Stimulated activated CD4-positive, alpha-beta T cell treated with anti-CD3 and anti-CD28 coated beads, Interleukin-15, amount 100 ng/mL, for 48 hours (primary cell): Measurements from ENCODE around the gene RSPH9.
A peak's percentile ranks its signal among the peaks of the same experiment; 100 is the strongest.
"Not testable (repeated sequence)": the region's sequence is repeated elsewhere in the genome, so short reads cannot be mapped to it uniquely, and the experiment has no call there.

Source experiments
- DNase-seq, 2 donors: peaks; one replicate each; pipeline ENCODE4 v3.0.0-alpha.2; 2020; ENCODE audit warnings: low read depth in 2 of 2

The RSPH9 gene

DNA sequence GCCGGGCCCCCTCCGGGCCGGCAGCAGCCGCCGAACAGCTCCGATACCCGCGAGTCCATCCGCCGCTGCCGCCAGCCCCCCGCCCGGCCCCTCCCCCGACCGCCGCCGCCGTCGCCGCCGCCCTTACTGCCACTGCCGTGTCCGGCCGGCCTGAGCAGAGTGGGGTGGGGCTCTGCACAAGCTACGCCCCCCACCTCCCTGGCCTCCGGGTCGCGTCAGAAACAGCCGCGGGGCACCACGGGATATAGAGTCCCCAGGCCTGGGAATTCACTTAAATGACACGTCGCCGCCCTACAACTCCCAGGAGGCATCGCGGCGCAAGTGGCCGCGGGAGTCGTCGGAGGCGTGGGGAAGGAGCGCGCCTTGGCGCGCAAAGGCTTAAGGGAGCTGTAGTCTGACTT is 15.7 kb upstream of the RSPH9 start, which contains the start of gene GTPBP2:
Gene GTPBP2, minus strand, starts transcription at position 161 of the 401 bp plus-strand sequence. Its CDS starts 102 bp downstream, at position 59.
- DNase-seq = peak; percentile 96 to 97

DNA sequence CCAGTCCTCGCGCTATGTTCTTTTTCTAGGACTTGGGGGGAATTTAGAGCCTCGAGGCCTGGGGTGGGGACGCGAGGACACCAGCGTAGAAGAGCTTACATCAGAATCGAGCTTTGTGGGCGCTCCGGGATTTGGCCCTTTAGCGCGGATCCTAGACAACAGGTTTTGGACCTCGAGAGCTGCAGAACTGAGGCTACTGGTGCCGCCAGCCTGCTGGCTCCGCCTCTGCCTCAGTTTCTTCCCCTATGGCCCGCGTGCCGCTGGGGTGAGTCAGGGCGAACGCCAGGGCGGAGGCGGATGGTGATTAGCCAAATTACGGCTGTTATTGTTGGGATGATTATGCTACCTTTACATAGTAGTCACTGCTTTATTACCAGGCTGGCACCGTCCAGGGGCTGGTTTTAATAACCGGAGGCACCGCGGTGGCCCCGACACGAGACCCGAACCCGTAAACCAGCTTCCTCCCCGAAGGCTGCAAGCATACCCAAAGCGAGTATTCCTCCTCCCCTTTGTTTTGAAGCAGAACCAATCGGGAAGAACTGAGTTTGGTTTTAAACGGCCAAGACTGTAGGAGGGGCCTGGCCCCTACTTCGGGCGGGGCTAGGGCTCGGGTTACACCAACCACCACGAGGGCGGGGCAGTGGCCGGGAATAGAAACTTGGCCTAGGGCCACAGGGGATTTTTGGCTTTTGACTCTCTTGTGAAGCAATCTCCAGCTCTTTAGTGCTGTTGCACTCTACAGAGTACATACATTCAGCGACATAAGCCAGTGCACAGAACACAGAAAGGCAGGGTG is 15.1 kb upstream of the RSPH9 start:
- DNase-seq = peak; percentile 84 to 88

DNA sequence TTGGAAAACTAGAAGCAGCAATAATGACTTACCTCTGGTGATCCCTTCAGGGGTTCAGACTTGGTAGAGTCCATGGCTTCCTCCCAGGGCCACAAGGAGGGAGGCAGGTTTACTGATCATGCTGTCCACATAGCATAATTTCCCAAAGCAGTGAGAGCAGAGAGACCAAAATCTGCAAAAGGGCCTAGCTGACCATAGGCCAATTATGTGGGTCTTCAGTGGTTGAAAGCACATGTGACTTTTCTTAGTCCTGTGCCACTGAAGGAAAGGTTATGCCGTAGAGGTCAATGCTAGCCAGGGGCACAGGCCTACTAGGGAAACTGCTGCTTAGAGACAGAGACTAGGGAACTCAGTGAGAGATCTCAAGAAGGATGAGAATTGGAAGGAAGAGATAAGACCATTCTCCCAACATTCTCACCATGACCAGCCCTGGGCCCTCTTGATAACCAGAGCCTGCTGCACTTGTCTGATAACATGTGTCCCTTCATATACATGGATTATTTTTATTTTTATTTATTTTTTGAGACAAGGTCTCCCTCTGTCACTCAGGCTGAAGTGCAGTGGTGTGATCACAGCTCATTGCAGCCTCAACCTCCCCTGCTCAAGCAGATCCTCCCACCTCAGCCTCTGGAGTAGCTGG is 13.7 kb upstream of the RSPH9 start:
- no peak for DNase-seq

DNA sequence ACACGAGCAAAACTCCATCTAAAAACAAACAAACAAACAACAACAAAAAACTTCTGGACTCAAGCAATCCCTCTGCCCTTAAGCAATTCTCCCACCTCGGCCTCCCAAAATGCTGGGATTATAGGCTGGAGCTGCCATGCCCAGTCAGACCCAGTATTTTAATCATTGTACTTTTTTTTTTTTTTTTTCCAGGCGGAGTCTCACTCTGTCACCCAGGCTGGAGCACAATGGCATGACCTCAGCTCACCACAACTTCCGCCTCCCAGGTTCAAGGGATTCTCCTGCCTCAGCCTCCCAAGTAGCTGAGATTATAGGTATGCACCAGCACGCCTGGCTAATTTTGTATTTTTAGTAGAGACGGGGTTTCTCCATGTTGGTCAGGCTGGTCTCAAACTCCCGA is 11.8 kb upstream of the RSPH9 start:
- DNase-seq = not testable (repeated sequence)

DNA sequence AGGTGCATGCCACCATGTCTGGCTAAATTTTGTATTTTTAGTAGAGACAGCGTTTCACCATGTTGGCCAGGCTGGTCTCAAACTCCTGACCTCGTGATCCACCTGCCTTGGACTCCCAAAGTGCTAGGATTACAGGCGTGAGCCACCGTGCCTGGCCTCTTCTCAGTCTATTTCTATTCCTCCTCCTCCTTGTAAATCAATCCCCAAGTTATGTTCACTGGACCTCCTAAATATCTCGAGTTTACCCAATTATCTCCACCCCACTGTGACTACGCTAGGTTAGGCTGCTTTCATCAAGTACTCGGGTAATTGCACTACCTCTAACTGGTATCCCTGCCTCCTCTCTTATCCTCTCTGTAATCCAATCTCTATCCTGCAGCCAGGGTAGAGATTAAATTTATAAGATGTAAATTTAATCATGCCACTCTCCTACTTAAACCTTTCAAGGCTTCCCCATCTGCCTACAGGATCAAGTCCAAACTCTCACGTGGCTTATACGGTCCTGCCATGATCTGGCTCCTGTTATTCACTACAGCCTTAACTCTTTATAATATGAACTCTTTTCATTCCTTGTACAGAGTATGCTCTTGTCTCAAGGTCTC is 10.0 kb upstream of the RSPH9 start:
- no peak for DNase-seq

DNA sequence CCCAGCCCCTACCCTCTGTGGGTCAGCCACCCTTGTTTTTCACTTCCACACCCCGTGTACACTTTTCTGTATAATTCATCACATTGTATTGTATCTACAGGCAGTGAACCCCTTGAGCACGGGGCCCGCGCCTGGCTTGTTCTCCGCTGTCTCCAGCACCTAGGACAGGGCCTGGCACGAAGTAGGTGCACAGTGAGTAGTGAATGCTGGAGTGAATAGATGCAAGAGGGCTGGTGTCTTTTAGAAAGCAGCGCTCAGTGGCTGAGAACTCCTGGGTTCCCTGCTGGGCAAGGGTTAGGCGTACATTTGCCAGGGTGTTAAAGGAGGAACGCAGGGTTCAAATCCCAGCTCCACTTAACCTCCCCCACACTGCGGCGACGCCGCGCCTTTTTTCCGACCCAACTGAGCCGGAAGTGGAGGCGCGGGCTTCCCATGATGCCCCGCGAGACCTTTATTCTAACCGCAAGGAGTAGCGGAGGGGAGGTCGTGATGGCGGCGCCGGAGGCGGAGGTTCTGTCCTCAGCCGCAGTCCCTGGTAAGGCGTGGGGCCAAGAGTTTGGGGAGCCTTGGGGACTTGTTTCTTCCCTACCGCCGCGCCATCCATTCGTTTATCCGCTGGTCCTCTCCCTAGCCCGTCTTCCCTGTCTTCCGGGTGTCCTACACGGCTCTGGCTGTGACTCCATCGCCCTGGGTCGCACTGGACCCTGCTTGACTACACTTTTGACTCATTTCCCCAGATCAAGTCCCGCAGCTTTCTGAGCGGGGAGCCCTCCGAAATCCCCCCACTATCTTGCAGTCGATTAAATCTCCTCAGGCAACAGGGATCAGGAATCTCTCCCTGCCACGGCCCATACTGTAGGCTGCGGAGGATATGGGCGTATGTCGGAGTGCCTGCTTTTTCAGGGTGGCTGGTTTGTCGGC is 9.2 kb upstream of the RSPH9 start, which contains the start of gene MAD2L1BP:
Gene MAD2L1BP, plus strand, starts transcription at position 454 of the 921 bp plus-strand sequence. Its CDS starts 36 bp downstream, at position 490.
- DNase-seq = peak; percentile 69 to 85

DNA sequence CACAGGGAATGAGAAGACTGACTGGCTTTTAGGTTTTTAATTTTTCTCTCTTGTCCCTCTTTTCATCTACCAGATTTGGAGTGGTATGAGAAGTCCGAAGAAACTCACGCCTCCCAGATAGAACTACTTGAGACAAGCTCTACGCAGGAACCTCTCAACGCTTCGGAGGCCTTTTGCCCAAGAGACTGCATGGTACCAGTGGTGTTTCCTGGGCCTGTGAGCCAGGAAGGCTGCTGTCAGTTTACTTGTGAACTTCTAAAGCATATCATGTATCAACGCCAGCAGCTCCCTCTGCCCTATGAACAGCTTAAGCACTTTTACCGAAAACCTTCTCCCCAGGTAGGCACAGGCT is 8.6 kb upstream of the RSPH9 start:
- no peak for DNase-seq

DNA sequence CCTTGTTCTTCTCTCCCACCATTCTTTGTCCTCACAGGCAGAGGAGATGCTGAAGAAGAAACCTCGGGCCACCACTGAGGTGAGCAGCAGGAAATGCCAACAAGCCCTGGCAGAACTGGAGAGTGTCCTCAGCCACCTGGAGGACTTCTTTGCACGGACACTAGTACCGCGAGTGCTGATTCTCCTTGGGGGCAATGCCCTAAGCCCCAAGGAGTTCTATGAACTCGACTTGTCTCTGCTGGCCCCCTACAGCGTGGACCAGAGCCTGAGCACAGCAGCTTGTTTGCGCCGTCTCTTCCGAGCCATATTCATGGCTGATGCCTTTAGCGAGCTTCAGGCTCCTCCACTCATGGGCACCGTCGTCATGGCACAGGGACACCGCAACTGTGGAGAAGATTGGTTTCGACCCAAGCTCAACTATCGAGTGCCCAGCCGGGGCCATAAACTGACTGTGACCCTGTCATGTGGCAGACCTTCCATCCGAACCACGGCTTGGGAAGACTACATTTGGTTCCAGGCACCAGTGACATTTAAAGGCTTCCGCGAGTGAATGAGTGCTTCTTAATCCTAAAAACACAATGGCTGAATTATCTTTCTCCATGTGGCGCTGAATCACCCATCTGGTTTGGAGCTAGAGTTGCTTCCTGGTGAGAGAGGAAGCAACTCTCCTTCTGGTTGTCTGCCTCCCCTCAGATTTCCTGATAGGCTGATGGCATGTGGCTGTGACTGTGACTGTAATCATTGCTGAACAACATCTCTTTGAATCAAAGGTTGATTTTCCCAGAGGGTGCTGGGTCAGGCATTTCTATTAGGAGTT is 4.6 kb upstream of the RSPH9 start:
- no peak for DNase-seq

DNA sequence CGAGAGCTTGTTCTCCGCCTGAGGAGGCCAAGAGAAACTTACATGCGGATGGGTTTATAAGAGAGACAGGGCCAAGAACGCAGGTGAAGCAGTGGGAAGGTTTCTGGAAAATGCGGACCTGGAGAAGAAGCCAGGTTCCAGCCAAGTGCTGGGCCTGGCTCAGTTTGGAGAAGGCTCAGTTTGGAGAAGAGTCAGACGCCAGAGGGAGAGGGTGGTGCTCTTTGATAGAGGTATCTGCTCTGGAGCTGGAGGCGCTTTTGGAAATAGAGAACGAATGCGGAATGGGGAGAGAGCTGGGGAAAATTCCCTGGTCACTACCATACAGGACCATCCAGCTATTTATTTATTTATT is 753 bp downstream of the RSPH9 start:
- DNase-seq = no peak

DNA sequence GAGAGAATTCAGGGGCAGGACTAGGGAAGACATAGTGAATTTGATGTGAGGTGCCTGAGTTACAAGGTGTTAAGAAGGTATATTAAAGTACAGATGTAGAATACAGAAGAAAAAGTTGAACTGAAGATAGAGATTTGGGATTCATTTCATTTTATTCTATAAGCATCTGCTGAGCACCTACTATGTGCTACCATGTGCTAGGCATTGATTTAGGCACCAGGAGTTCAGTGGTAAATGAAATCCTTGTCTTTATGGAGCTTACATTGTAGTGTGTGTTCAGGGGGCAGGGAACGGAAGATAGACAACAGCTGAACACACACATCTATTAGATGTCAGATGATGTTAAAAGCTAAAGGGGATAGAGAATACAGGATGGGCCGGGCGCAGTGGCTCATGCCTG is 2.8 kb downstream of the RSPH9 start:
- DNase-seq = no peak

DNA sequence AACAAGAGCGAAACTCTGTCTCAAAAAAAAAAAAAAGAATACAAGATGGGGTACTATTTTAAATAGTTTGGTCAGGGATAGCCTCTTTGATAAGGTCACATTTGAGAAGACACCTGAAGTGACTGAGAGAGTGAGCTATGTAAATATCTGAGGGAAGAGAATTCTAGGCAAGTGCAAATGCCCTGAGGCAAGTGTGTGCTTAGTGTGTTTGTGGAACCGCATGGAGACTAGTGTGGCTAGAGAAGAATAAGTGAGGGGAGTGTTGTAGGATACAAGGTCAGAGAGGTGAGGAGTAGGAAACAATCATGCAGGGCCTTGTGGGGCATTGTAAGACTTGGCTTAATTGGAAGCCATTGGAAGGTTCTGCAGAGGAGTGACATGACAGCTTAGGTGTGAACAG is 3.4 kb downstream of the RSPH9 start:
- DNase-seq = no peak

DNA sequence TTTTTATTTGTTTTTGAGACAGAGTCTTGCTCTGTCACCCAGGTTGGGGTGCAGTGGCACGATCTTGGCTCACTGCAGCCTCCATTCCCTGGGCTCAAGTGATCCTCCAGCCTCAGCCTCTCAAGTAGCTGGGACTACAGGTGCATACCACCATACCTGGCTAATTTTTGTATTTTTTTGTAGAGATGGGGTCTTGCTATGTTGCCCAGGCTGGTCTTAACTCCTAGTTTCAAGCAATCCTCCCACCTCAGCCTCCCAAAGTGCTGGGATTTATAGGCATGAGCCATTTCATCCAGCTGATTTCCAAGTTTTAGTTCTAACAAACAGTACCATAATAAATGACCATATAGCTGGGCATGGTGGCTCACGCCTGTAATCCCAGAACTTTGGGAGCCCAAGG is 8.0 kb downstream of the RSPH9 start:
- not testable (repeated sequence) for DNase-seq

DNA sequence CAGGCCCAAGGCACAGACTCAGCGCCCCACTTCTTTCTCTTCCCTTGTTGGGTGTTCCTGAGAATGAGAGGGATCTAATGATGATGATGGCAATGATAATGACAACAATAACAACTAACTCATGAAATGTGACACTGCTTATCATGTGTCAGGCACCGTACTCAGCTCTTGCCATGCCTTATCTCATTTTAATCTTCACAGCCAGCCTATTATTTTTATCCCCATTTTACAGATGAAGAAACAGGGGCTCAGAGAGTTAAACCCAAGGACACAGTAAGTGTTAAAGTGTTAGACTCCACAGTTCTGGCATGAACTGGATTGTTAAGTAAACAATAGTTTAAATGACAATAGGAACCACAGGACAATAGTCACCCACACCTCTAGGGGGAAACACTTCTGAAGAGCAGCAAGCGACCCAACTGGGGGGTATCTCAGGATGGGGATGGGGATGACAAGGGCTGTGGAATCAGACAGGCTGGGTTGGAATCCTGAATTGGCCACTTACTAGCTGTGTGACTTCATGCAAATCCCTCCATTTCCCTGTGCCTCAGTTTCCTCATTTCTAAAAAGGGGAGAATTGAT is 12.5 kb downstream of the RSPH9 start:
- DNase-seq = no peak

DNA sequence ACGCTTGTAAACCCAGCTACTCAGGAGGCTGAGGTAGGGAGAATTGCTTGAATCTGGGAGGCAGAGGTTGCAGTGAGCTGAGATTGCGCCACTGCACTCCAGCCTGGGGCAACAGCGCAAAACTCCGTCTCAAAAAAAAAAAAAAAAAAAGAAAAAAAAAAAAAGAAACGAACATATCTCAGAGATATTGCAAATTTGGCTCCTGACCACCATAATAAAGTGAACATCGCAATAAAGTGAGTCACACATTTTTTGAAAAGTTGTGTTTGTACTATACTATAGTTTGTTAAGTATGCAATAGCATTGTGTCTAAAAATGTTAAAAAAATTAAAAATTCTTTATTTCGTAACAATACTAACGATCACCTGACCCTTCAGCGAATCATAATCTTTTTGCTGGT is 13.3 kb downstream of the RSPH9 start:
- DNase-seq = no peak

DNA sequence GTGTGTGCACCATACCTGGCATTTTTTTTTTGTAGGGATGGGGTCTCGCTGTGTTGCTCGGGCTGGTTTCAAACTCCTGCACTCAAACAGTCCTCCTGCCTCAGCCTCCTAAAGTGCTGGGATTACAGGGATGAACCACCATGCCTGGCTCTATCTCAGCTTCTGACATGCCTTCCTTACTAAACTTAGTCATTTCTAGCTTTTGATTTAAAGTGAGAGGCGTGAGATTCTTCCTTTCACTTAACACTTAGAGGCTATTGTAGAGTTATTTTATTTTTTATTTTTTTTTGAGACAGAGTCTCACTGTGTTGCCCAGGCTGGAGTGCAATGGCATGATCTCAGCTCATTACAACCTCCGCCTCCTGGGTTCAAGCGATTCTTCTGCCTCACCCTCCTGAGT is 18.1 kb downstream of the RSPH9 start:
- DNase-seq = not testable (repeated sequence)

DNA sequence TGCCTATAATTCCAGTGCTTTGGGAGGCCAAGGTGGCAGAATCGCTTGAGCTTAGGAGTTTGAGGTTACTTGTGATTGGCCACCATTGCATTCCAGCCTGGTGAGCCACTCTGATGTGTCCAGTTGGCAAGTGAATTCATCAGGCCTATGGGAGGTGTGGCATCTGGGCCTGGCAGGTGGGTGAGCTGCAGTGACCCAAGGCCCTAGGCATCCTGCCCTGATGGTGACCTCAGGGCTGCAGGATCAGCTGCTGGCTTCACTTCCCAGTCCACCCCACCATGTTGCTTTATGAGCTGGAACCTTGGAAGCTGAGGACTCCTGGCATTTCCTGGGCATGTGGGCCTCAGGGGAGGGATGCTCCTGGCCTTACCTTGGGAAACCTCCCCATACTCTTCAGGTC is 20.5 kb downstream of the RSPH9 start:
- no peak for DNase-seq

DNA sequence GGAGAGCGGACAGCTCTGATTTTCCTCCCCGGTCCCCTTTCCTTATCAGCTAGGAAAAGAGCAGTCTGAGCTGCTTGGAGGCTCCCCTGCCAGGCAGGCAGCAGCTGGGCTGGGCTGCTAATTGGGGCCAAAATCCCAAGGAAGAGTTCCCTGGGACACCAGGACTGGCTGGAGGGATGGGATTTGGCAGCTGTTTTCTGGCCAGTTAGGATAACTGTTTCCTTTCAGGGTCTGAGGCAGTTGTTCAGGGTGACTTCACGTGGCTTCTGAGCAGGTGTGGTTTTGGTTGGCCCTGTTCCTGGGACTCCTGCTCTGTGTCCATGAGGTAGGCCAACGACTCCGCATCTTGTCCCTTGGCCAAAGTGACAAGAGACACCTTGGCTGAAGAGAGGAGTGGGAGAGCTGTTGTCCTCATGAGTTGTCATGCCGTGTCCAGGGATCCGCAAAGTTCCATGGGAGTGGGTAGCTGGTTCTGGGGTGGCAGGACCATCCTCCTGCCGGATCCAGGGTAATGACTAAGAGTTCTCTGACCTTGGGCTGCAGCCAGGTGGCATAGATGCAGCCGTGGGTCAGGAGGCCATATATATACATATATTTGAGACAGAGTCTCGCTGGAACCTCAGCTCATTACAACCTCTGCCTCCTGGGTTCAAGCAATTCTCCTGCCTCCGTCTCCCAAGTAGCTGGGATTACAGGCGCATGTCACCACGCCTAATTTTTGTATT is 21.5 kb downstream of the RSPH9 start:
- DNase-seq = no peak

DNA sequence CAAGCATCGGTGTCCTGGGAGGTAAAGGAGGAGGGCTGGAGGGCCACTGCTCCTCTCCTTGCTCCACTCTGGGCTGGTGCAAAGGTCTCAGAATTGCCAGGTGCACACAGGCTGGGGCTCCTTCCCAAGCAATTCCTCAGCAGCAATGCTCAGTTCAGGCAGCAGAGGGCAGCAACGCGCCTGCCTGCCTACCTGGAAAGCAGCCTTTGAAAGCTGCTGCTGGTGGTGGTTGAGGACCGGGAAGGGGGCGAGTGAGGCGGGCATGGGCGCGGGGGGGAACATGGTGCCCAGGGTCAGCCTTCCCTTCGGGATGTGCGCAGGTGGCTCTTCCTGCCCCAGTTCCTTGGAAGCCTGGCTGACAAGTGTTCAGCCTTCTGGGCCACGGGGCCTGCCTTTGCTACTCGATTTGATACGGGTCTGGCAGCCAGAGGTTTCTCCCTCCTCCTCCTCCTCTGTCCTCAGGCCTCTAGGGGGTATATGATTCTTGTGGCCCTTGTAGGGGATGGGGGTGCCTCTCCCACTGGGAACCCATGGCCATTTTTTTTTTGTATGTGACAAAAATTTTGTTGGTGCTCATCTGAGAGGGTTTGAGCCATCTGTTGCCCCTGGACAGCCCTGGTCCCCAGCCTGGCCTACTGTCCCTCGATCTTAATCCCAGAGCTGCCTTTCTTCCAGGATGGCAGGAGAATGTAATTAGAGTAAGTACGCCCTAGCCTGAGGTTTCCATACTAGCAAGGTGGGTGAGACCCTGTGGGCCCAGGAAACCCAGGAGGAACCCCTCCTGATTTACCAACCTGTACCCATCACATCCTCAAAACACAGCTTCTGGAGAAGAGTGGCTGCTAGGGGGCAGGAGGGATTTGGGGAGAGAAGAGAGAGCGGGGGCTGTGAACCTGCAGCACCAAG is 22.7 kb downstream of the RSPH9 start:
- peak; percentile 65 to 71 for DNase-seq
